Lung (tissue), 12 donors: ENCODE measurements around the gene CXCR4. TPM values are rescaled to one million over a fixed set of nuclear protein-coding genes. Genes with fewer than 3 reads are reported as not detected.
A peak's percentile ranks its signal among the peaks of the same experiment; 100 is the strongest.

Experiments
- ATAC-seq: fragments of 200-7000 bp; cut with Tn5 transposase; one replicate; pipeline ENCODE4 v1.9.1; 2020; ENCODE audit warnings: moderate number of reproducible peaks; ENCODE audit not compliant: insufficient read depth, low FRiP score
- DNase-seq, 3 donors: peaks; one replicate each; pipeline ENCODE4 v3.0.0-alpha.2; 2013 to 2017
- H3K27ac ChIP-seq, 2 donors: one replicate each; pipeline ENCODE4 v1.5.1; 2013; ENCODE audit warnings: mild to moderate bottlenecking in 2 of 2, moderate library complexity in 2 of 2, control low read depth in 1 of 2, inconsistent platforms in 1 of 2, low read depth in 1 of 2, low read length in 1 of 2
- H3K27me3 ChIP-seq, 3 donors: one replicate each; pipeline ENCODE4 v1.5.1; 2013; ENCODE audit warnings: low read length in 2 of 3; ENCODE audit not compliant: control insufficient read depth in 3 of 3, insufficient read depth in 3 of 3
- H3K36me3 ChIP-seq, 4 donors: one replicate each; pipeline ENCODE4 v1.5.1; 2013; ENCODE audit warnings: low read length in 4 of 4, mild to moderate bottlenecking in 1 of 4, moderate library complexity in 1 of 4; ENCODE audit not compliant: control insufficient read depth in 4 of 4, insufficient read depth in 4 of 4
- H3K4me1 ChIP-seq, 5 donors: one replicate each; pipeline ENCODE4 v1.5.1; 2013; ENCODE audit warnings: low read length in 5 of 5, mild to moderate bottlenecking in 2 of 5, moderate library complexity in 1 of 5; ENCODE audit not compliant: control insufficient read depth in 5 of 5, insufficient read depth in 5 of 5
- H3K4me3 ChIP-seq: one replicate; pipeline ENCODE4 v1.5.1; 2013; ENCODE audit warnings: mild to moderate bottlenecking, control low read depth, moderate library complexity
- H3K9ac ChIP-seq, 2 donors: one replicate each; pipeline ENCODE4 v1.5.1; 2013; ENCODE audit warnings: low read length in 2 of 2, control low read depth in 1 of 2; ENCODE audit not compliant: insufficient read depth in 1 of 2
- H3K9me3 ChIP-seq, 4 donors: one replicate each; pipeline ENCODE4 v1.5.1; 2013; ENCODE audit warnings: low read length in 3 of 4, mild to moderate bottlenecking in 1 of 4, moderate library complexity in 1 of 4; ENCODE audit not compliant: control insufficient read depth in 4 of 4, insufficient read depth in 3 of 4
- CTCF ChIP-seq: IDR thresholded peaks from 2 replicates; pipeline ENCODE4 v1.5.1; 2012; ENCODE audit warnings: mild to moderate bottlenecking; ENCODE audit errors: control extremely low read depth, extremely low read depth
- WGBS, 2 donors: extraction: QIAGEN DNeasy Blood & Tissue Kit; methylation state at CpG; one replicate each; pipeline ENCODE4 v1.1.7; 2013; 5-methylcytosine and 5-hydroxymethylcytosine counted together
- polyA plus RNA-seq, 2 donors: library from polyadenylated mRNA; stranded (reverse); fragments of 200-250 nt; gene quantifications; one replicate each; pipeline ENCODE4 v1.2.1, GENCODE V29; 2013
- total RNA-seq, 2 donors: library from RNA; depleted of rRNA in 1 of 2; stranded (reverse); fragments of >200 nt in 1 of 2; gene quantifications; one replicate each; pipeline ENCODE4 v1.2.1, GENCODE V29; 2014 to 2021
- donor health status: control.
- donor health status: control.
- donor health status: Bipolar disorder and iron deficiency.
- donor health status: healthy.
- donor health status: DM: yes; HTN: yes; CAD: no.

The CXCR4 gene
- total and polyA plus RNA-seq, 4 donors, result 17.5 to 214 (median 73.1) TPM

DNA sequence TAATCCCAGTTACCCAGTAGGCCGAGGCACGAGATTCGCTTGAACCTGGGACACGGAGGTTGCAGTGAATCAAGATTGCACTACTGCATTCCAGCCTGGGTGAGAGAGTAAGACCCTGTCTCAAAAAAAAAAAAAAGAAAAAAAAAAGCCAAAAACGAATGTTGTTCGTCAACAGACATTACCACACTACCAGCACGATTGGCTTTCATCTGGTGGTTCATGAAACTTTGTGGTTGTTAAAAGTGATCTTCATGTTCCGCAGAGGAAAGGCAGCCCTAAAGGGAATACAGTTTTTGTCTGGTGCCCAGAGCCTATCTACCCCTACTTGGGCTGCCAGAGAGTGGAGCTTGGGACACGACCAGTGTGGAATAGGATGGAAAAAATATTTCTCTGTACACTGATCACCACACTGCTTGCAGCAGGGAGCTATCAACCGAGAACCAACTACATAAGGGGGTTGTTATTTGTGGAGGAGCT, 13.6 kb upstream of the CXCR4 start:
- DNase-seq (no peak), ATAC-seq (no peak)
- TF ChIP-seq CTCF, result no peak
- no peaks in the 10 kb centered on the region for H3K9me3 ChIP-seq
- H3K4me3 ChIP-seq, result no peak overlapping the region
- H3K4me1 ChIP-seq, result peaks cover 0 to 1% (median 0%) of the 10 kb centered on the region in 5 donors
- no peaks in the 10 kb centered on the region for H3K36me3 ChIP-seq
- 75 to 76% methylated on average over 10 of the region's 10 CpGs for WGBS, 2 donors
- peaks cover 0 to 3% (median 2%) of the 10 kb centered on the region in 3 donors for H3K27me3 ChIP-seq
- peak overlapping the region in 1 of 2 donors; percentile 36 for H3K27ac ChIP-seq
- no peak overlapping the region for H3K9ac ChIP-seq

- Histone ChIP-seq H3K4me3 (no peak overlapping the region), H3K4me1 (peaks cover 0 to 1% (median 0%) of the 10 kb centered on the region in 5 donors), H3K9me3 (no peaks in the 10 kb centered on the region), H3K9ac (no peak overlapping the region), H3K27me3 (peaks cover 0 to 8% (median 5%) of the 10 kb centered on the region in 3 donors), H3K36me3 (no peaks in the 10 kb centered on the region), H3K27ac (no peak overlapping the region)
- no peak for TF ChIP-seq CTCF
- no peak for ATAC-seq
- no peak for DNase-seq
- 100% methylated on average over 1 of the region's 1 CpG for WGBS, 2 donors
Measured at GRCh38 chr2:136130511-136130910, 12.6 kb upstream of the CXCR4 start.

DNA sequence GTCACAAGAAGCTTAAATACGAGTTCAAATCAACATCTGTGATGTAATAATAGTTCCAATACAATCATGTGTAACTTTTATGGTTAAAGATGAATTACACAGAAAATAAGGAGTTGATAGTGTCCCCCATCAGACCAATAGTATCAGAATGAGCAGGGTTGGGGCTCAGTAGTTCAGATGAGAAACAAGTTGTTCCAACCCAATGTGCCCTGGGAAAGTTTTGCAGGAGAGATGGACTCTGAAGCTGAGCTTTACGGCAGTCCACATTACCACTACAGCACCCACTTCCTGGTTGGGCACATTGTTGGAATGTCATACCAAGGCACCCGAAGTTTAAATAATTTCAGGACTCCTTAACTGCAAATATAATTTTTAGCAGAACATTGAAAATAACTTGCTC, 12.1 kb upstream of the CXCR4 start:
- ATAC-seq, result no peak
- WGBS, 2 donors, result 49 to 66% methylated on average over 3 of the region's 3 CpGs
- Histone ChIP-seq H3K36me3 (no peaks in the 10 kb centered on the region), H3K9me3 (no peaks in the 10 kb centered on the region), H3K27ac (no peak overlapping the region), H3K4me1 (peaks cover 0 to 1% (median 0%) of the 10 kb centered on the region in 5 donors), H3K9ac (no peak overlapping the region), H3K27me3 (peaks cover 0 to 8% (median 5%) of the 10 kb centered on the region in 3 donors), H3K4me3 (no peak overlapping the region)
- TF ChIP-seq CTCF, result no peak
- DNase-seq, result no peak

GRCh38 chr2:136129601-136130000, 11.7 kb upstream of the CXCR4 start:
- no peak overlapping the region for H3K27ac ChIP-seq
- ATAC-seq, result no peak

More at GRCh38 chr2:136129601-136130000, 11.7 kb upstream of the CXCR4 start:
- H3K27me3 ChIP-seq, result peaks cover 0 to 11% (median 5%) of the 10 kb centered on the region in 3 donors
- no peak overlapping the region for H3K9ac ChIP-seq
- TF ChIP-seq CTCF, result no peak
- 38 to 45% methylated on average over 4 of the region's 4 CpGs for WGBS, 2 donors
- DNase-seq, result no peak
- no peaks in the 10 kb centered on the region for H3K36me3 ChIP-seq
- no peaks in the 10 kb centered on the region for H3K9me3 ChIP-seq
- H3K4me3 ChIP-seq, result no peak overlapping the region
- peaks cover 0 to 1% (median 0%) of the 10 kb centered on the region in 5 donors for H3K4me1 ChIP-seq
